ENCODE measurements around the gene SOAT2.
A peak's percentile ranks its signal among the peaks of the same experiment; 100 is the strongest.
"Not testable (repeated sequence)": the region's sequence is repeated elsewhere in the genome, so short reads cannot be mapped to it uniquely, and the experiment has no call there.

The SOAT2 gene

GRCh38 chr12:53090105-53090504, 13.2 kb upstream of the SOAT2 start:
- DNase-seq = no peak

- no peak for DNase-seq
Observed at GRCh38 chr12:53090554-53090953, 12.7 kb upstream of the SOAT2 start.

- DNase-seq = no peak
Observed at GRCh38 chr12:53091756-53092155, 11.5 kb upstream of the SOAT2 start.

DNA sequence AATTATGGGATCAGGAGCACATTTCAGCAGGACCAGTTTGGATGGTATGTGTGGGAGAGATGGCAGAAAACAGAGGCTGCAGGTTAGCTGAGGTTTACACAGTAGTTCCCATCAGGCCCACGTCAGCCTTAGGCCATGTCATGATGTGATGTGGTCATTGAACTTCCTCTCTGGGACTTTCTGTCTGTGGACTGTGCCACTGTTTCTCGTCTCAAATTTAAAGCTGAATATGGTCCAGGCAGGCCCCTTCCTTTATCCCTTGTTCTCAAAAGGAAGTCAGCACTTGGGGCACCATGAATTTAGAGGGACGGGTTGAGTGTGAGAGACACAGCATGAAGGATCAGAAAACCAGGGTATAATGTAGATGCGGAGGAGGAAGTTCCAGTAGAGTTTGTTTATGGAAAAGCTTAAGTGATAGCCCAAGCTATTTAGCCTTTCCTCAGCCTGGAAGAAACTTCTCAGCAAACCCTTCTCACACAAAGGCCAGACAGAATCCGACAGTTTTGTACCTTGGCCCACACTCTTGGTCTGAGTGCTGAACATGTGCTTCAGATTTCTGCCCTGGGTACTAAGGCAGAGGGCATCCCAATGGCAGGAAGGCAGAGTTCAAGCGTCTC, 9.4 kb upstream of the SOAT2 start:
- DNase-seq = no peak

- no peak for DNase-seq
Observed at GRCh38 chr12:53094394-53094787, 8.9 kb upstream of the SOAT2 start.

DNA sequence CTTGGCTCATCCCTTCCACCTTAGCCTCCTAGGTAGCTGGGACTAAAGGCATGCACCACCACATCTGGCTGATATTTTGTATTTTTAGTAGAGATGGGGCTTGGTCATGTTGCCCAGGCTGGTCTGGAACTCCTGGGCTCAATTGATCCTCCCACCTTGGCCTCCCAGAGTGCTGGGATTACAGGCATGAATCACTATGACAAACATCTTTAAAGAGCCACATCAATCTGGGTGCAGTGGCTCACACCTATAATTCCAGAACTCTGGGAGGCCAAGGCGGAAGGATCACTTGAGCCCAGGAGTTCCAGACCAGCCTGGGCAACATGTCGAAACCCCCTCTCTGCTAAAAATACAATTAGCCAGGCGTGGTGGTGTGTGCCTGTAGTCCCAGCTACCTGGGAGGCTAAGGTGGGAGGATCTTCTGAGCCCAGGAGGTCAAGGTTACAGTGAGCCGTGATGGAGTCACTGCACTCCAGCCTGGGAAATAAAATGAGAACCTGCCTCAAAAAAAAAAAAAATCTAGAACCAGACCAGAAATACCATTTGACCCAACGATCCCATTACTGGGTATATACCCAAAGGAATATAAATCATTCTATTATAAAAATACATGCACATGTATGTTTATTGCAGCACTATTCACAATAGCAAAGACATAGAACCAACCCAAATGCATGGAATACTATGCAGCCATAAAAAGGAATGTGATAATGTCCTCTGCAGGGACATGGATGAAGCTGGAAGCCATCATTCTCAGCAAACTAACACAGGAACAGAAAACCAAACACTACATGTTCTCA, 8.3 kb upstream of the SOAT2 start:
- not testable (repeated sequence) for DNase-seq

- DNase-seq = not testable (repeated sequence)
Observed at GRCh38 chr12:53095596-53095895, 7.7 kb upstream of the SOAT2 start.

GRCh38 chr12:53096089-53096741, 7.1 kb upstream of the SOAT2 start:
- DNase-seq = no peak

GRCh38 chr12:53096759-53097158, 6.5 kb upstream of the SOAT2 start:
- DNase-seq = no peak

DNA sequence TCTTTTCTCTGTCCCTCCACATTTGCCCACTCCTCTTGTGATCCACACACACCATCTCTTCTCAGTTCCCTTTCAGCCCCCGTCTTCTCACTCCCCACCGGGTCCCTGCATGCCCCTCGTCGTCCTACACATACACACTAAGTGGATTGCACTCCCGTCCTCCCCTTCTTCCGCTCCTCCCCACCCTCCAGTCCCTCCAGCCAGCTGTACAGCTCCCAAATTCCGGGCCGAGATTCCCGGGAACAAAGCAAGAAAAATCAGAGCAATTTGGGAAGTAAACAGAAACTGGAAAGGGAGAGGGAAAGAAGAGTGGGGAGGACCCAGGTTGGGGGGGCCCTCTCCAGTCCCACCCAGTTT, 6.1 kb upstream of the SOAT2 start:
- DNase-seq = peak; percentile 21

- peak; percentile 60 for DNase-seq
Observed at GRCh38 chr12:53097564-53098353, 5.5 kb upstream of the SOAT2 start, which contains the start of gene IGFBP6. Gene IGFBP6 (plus strand): TSS chr12:53097667. CDS start chr12:53097718, 51 bp downstream.

- DNase-seq = no peak
Observed at GRCh38 chr12:53098354-53098981, 4.8 kb upstream of the SOAT2 start.

GRCh38 chr12:53099071-53099882, 4.0 kb upstream of the SOAT2 start:
- DNase-seq = peak; percentile 79

DNA sequence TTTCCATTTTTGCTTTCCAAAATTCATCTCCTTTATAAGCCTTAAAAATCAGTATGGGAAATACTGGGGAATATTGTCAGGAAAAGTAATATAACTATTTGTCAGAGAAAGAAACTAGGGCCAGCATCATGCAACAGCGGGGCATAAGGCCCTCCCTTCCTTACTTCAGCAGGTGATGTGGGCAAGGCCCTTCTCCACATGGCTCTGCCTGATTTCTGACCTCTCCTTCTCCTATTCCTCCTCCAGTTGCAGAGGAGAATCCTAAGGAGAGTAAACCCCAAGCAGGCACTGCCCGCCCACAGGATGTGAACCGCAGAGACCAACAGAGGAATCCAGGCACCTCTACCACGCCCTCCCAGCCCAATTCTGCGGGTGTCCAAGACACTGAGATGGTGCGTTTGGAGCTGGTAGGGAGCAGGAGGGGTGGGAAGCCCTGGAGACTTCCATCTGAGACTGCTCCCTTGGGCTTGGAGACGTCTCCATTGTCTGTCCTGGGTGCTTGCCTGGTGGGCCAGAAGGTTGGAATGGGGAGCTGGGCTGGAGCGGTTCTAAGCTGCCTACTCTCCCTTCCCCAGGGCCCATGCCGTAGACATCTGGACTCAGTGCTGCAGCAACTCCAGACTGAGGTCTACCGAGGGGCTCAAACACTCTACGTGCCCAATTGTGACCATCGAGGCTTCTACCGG, 2.7 kb upstream of the SOAT2 start:
- no peak for DNase-seq

DNA sequence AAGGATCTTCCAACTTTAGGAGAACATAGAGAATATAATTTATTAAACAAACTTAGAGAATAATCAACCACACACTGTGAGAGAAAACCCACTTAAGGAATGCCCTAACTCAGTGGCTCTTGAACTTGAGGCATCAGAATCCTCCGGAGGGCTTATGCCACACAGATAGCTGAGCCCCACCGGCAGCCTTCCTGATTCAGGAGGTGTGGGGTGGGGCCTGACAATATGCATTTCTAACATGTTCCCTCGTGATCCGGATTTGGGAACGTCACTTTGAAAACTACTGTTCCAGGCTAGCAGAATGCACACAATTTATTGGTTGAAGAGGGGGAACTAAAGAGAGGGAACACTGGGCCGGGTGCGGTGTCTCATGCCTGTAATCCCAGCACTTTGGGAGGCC, 2.0 kb upstream of the SOAT2 start:
- no peak for DNase-seq

GRCh38 chr12:53101931-53102781, 1.1 kb upstream of the SOAT2 start:
- DNase-seq = no peak

- no peak for DNase-seq
Observed at GRCh38 chr12:53103860-53104305, 597 bp downstream of the SOAT2 start.

DNA sequence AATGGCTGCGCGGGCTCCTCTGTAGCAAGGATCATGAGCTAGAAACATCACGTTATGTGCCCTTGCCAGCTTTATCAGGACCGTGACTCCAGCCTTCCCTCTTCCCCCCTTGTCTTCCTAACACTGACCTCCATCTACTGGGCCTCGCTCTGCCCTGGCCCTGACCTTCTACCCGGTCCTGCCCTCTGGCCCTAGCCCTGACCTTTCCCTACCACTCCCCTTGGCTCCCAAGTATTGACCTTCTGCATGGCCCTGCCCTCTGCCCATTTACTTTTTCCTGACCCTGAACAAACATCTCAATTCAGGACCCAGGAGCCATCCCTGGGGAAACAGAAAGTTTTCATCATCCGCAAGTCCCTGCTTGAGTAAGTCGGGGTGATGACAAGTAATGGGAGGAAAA, 2.0 kb downstream of the SOAT2 start:
- no peak for DNase-seq

GRCh38 chr12:53105712-53106439, 2.6 kb downstream of the SOAT2 start:
- no peak for DNase-seq

- DNase-seq = no peak
Observed at GRCh38 chr12:53107122-53107521, 3.8 kb downstream of the SOAT2 start.
